ENCODE results near the gene DIPK1A.
A peak's percentile ranks its signal among the peaks of the same experiment; 100 is the strongest.

DIPK1A gene

DNA sequence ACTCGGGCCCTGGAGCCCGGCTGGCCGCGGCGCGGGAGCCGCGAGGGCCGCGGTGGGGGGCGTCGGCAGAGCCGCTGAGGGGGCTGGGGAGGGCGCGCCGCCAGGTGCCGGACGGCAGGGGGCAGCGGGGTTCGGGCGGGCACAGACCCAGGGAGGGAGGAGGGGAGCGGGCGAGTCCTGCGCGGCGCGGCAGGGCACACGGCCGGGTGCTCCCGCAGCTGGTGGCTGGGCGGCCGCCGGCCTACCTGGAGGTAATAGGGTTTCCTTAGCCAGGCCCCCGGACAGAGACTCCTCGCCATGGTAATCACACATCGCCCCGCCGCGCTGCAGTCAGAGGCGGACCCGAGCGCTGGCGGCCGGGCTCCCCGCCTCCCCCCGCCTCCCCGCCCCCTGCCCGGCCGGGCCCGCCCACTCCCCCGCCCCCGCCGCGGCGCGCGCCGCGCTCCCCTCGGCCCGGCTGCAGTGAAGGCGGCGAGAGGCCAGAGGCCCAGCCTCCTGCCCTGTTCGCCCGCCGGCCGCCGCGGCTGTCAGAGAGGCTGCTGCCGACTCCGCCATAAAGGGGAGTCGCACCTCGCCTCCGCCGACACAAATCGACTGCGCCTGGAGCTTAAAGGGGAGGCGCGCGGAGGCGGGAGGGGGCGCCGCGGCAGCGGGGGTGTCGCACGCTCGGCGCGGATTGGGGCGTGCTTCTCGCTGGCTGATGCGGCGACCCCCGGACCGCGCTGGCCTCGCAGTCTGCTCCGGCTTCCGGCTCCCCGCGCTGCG lies at the start of gene DIPK1A:
DIPK1A (minus strand) TSS at position 332 of the 765 bp plus-strand sequence; CDS start at position 299, 33 bp downstream.
- DNase-seq: peak; percentile 78

DNA sequence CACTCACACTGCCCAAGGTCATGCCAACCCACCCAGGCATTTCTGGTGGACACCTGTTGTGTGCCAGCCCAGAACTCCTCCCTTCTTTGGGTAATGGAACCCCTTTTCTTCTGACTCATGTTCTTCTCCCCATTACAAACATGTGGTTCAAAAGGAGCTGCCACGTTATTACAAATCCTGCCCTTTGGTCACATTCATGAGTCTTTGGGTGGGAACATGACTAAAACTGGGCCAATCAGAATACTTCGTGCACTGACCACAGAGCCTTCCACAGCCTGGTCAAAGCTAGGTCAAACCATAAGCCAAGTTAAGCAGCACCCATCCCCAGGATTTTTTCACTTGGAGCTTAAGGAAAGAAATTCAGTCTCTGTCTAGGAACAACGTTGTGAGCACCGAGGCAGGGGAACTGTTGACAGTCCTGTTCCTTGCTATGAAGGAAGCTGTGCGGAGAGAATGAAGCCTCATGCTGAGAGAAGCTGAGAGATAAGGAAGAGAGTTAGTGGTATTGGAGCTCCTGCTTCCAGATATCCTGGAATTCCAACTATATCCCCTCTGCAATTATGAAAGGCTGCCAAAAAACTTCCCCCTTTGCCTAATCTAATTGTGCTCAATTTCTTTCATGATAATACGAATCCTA lies 46.8 kb upstream of the DIPK1A start:
- no peak for DNase-seq

DNA sequence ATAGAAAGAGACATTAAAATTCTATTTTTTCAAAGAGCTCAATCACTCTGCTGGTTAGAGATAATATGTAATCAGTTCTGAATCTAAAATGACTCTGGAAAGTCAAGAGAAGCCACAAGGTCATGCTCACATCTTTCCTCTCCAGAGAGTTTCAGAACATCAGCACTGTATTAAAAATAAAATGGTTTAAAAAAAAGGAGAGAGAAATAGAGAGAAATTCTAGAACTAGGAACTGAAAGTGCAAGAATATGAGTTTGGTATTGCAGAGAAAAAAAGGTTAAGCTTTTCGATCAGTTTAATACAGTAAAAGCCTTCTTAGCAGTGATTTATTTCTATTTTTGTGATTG lies 44.0 kb upstream of the DIPK1A start:
- DNase-seq: no peak

DNA sequence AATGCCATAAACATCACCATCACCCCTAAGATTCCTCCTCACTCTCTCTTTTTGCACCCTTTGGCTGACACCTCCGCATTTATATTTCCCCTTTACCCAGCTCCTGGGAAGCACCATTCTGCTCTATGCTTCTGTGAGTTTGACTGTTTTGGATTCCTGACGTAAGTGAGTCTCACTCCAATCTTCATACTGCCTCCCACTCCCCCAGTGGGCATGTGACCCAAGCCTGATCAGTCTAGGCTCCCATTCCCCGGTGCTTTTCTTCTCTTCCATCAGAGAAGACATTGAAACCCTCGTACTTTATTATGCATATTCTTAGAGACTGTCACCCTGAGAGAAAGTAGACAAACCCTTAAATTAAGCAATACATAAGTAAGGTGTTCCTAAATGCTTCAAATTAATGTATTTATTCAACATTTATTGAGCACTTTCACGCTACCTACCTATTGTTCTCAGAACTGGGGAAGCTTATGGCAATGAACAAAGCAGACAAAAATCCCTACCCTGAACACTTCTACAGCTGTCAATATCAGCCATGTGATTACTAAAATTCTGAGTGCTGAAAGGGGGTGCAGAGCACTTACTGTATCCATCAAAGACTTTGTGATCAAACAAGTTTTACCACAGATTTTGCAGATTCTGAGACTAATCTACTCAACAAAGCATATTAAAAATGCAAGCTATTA lies 43.4 kb upstream of the DIPK1A start:
- DNase-seq: no peak

DNA sequence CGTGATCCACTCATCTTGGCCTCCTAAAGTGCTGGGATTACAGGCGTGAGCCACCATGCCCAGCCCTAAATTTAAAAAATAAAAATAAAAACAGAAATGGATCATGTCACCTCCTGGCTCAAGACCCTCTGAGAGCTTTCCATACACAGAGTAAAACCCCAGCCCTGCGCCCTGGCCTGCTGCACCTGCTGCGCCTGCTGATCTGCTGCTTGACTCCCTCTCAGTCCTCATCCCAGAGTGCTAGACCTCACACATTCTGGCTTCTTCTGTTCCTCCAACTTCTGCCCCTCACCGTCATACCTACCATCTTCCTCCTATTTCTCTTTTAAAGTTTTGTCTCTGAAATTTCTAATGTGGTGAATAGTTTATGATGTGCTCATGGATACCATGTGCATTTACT lies 42.7 kb upstream of the DIPK1A start:
- DNase-seq: no peak

DNA sequence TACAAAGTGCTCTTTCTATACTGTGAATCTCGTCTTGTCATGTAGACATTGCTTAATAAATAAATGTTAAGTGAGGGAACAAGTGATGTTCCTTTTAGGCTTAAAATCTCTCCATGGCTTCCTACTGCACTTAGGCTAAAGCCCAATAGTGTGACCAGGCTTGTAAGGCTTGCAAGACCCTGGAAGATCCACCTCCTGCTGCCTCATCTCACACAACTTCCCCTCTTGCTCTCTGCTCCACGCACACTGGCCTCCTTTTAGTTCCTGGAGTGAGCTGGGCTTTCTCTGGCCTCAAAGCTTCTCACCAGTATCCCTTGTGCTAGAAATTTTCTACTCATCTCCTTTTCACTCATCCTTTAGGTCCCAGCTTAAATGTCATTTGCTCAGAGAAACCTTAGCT lies 41.5 kb upstream of the DIPK1A start:
- DNase-seq: no peak

DNA sequence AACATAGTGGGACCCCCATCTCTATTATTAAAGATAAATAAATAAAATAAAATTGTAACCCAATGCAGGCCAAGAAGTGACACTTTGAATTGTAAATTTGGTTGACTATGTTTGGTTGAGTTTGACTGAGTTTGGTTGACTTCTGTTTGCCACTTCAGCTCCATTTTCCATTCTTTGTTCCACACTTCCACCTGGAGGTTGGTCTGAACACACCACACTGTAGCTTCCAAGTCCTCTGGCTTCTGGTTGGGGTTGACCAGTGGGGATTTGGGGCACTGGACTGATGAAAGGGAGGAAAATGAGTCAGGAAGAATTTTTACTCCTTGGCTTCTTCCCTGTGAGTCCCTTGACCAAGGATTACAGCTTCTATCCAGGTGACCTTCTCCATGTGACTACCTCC lies 40.6 kb upstream of the DIPK1A start:
- no peak for DNase-seq

DNA sequence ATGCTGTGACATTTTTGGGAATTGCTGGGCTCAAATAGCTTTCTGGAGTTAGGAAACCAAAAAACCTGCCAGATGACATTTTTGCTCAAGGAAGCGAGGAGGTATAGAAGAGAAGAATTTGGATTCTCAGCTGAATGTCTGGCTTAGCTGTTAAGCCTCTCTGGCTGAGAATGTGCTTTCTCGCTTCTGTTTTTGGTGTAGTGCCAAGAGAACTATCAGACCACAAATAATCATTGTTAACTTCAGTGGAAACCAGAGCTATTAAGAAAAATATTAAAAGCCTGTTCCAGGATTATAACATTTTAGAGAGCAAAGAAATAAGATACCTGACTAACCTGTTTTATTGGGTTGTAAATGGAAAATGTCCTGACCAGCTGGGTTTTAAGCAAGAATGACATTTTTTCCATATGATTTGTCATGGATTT lies 39.5 kb upstream of the DIPK1A start:
- no peak for DNase-seq

DNA sequence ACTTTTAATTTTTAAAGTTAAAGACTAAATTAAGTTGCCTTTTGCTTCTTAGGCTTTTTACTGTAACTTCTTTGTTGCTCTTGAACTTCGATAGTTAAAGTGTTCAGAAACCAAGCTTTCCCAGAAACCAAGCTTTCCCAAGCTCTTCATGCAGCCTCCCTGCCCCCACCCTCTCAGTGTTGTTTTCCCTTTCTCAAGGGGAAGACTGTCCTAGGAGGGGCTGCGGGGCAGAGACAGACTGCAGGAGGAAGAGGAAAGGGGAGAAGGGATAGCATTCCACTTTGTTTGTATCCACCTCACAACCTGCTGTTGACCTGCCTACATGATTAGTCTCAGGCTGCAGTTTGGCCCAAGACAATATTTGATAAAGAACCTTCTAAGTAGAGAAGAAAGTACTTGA lies 39.0 kb upstream of the DIPK1A start:
- no peak for DNase-seq

DNA sequence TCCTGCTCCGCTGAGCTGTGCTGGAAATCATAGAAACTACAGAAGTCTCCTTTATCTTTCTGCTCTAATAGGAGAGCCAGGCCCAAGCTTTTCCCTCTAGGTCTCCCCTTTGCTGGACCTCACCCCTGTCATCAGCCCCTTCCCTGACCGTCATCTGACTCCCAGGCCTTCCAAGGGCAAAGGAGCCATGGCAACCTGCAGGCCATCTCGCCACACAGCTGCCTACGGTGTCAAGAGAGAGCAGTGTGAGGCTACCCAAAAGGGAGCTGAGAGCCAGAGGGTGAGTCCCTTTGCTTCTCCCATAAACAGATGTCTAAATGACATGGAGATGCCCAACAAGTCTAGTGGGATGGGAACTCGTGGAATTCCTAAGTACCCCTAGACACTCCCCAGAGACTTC lies 37.6 kb upstream of the DIPK1A start:
- DNase-seq: no peak

DNA sequence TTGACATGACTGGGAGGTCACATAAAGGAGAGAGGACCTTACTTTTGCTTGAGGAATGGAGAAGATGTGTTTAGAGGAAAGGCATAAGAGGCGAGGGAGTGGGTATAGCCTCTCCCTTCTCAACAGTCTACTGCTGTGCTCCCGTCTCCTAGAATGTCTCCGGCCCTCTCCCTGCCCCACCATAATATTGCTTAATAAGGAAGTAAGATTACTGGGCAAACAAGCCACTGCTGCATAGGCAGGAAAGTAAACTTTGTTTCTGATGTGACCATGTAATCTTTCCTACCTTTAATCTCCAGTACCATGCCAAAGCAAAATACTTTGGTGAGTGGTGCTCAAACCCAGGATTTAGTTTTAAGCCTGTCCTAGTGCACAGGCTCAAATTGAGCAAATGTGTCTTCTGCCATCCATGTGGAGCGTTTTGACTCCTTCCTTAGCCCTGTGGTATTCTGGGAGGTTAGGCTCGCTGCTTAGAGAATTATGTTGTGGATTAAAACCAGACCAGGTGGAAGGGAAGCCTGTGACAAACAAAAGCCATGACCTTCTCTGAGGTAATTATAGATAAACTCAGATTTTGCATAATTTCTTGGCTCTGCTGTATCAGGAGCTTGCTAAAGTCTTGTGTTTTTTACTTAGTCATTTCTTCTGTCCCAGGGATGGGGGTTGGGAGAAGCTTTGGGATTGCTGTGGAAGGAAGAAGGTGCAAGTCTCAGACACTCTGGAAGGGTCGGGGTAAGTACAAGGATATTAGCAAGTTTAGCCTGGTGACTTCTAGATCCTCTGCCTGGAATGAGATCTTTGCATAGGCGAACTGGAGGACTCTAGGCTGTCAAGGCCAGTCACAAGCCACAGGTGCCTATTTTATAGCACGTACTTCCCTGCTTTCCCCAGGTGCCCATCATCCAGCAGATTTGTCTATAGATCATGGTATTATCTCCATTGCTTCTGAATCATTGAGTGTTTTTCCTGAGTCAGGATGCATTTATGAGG lies 34.5 kb upstream of the DIPK1A start:
- DNase-seq: no peak

DNA sequence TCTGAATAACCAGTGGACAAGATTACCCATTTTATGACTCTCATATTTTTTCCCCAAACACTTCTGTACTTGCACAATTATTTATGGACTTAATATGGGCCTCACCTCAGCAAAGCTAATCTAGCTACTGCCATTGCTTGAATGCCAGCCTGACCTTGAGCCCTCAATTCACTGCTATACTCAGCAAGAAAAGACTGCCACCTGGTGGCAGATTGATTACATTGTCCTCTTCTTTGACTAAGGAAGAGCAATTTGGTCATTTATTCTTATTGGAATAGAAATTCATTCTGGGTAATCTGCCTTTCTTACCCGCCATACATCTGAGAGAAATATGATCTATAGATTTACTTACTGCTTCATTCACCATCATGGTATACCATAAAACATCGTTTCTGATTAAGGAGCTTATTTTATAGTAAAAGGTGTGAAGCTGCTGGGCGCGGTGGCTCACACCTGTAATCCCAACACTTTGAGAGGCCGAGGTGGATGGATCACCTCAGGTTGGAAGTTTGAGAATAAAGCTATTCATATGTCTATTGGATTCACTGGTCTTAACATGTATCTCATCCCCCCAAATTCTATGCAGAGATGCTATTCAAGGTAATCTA lies 32.9 kb upstream of the DIPK1A start:
- DNase-seq: peak; percentile 83

DNA sequence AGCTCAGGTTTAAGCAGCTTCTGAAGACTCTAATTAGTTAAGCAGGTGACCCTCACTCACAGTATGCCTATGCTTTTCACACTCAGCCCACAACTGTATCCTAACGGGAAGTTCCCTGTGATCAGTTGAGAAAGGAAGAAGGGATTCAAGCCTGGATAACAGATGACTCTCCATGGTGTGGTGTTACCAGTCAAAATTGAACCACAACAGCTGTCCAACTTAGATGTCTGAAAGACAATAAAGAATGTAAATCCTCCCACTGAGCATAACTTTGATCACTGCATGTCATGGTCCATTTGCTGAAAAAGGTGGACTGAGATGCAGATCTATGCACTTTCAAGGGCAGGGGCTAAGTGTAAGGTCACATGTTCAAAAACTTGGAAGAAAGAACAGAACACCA lies 32.3 kb upstream of the DIPK1A start:
- DNase-seq: no peak

DNA sequence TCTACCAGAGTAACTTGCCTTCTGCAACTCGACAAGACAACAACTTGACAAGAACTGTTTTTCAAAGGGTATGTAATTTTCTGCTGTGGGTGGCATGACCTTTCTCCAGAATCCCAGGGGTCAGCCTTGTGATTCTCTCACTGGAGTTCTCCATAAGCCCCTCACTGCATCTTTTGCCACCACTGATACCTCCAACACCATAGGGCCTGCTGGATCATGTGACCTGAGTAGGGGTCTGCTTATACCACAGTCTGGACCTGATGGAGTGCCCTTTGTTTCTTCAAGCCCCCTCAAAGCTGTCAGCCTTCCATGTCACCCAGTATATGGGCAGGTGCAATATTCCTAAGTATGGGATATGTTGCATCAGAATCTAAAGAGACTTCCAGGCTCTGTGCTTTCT lies 31.6 kb upstream of the DIPK1A start:
- DNase-seq: no peak

DNA sequence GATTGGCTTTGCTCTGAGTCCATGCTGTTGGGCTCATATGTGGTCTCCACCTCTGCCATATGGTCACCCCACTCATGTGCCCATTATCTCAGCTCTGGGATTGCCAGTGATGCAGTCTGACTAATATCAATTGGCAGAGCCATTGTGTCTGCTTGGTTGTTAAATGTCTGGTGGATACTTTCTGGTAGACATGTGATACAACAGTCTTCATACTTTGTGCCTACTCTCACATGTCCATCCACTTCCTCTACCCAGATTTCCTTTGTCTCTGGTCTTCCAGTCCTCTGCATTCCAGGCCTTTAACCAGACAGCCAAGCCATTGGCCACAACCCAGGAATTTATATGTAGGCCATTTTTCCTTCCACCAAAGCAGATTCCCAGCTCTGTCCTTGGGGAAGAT lies 30.8 kb upstream of the DIPK1A start:
- DNase-seq: no peak

DNA sequence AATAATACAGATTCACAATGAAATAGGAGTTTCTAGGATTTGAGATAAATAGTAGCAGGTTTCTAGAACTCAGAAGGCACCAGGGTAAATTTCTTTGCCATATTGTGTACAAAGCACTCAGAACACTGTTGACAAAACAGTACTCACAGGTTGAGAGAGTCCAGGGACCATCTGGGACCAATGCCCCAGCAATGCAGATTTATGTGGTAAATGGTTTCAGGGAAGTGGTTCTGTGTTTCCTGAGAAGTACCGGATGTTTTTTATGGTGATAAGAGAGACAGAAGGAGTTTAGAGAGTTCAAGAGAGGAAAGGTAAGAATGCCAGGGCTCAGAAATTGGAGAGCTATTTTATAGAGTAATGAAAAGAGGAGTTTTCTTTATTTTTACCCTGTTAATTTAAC lies 29.6 kb upstream of the DIPK1A start:
- DNase-seq: no peak

DNA sequence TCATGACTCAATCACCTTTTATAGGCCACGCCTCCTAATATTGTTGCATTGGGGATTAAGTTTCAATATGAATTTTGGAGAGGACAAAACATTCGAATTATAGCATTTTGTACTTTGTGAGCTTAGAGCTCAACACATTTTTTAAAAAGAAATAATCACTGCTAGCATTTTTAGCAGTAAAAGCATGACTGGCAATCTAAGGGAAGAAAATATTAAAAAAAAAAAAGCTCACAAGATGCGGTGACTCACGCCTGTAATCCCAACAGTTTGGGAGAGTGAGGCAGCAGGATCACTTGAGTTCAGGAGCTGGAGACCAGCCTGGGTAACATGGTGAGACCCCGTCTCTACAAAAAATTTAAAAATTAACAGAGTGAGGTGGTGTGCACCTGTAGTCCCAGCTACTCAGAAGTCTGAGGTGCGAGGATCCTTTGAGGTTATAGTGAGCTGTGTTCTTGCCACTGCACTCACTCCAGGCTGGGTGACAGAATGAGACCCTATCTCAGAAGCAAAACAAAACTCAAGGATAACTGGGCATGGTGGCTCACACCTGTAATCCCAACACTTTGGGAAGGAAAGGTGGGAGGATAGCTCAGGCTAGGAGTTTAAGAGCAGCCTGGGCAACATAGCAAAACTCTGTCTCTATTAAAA lies 28.8 kb upstream of the DIPK1A start:
- no peak for DNase-seq

DNA sequence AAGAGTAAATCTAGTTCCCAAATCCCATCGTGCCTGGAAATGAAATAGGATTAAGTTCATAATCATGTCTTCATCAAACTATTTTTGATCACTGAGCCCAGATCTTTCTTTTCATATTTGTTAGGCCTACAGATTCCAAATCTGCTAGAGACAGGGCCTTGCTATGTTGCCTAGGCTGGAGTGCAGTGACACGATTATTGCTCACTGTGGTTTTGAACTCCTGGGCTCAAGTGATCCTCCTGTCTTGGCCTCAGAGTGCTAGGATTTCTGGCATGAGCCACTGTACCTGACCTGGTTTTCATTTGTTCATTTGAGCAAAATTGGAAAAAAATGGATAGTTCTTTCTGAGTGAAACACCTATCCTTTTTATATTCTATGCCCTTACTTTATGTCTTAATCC lies 28.0 kb upstream of the DIPK1A start:
- DNase-seq: no peak

DNA sequence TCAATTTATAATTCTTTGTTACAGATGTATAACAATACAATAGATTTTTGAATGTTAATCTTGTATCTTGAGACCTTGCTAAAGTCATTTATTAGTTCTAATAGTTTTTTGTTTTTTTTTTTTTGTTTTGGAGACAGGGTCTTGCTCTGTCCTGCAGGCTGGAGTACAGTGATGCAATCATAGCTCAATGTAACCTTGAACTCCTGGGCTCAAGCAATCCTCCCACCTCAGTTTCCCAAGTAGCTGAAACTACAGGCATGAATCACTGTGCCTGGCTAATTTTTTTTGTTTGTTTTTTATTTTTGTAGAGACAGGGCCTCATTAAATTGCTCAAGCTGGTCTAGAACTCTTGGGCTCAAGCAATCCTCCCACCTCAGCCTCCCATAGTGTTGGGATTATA lies 26.2 kb upstream of the DIPK1A start:
- DNase-seq: no peak

DNA sequence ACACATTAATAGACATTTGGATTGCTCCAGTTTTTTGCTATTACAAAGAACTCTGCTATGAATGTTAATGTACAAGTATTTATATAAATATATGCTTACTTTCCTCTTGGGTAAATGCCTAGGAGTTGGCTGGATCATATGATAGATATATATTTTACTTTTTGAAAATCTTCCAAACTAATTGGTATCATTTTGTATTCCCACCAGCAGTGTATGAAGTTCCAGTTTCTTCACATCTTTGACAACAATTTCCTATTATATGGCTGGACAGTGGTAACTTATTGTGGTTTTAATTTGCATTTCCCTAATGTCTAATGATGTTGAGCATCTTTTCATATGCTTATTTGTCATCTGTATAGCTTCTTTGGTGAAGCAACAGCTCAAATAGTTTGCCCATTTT lies 23.8 kb upstream of the DIPK1A start:
- DNase-seq: no peak

DNA sequence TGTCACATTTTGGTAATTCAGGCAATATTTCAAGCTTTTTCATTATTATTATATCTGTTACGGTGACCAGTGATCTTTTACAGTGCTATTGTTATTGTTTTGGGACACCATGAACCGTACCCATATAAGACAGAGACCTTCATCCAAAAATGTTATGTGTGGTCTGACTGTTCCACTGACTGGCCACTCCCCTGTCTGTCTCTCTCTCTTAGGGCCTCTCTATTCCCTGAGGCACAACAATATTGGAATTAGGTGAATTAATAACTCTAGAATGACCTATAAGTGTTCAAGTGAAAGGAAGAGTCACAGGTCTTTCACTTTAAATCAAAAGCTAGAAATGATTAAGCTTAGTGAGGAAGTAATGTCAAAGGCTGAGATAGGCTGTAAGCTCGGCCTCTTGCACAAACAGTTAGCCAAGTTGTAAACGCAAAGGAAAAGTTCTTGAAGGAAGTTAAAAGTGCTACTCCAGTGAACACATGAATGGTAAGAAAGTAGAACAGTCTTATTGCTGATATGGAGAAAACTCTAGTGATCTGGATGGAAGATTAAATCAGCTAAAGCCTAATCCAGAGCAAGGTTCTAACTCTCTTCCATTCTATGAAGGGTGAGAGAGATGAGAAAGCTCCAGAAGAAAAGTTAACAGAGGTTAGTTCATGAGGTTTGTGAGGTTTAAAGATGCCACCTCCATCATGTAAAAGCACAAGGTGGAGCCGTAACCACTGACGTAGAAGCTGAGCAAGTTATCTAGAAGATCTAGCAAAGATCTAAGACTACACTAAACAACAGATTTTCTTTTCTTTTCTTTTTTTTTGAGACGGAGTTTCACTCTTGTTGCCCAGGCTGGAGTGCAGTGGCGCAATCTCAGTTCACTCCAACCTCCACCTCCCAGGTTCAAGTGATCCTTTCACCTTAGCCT lies 19.7 kb upstream of the DIPK1A start:
- peak; percentile 59 for DNase-seq
